ENCODE measurements around the gene ARFGEF2.

DNA sequence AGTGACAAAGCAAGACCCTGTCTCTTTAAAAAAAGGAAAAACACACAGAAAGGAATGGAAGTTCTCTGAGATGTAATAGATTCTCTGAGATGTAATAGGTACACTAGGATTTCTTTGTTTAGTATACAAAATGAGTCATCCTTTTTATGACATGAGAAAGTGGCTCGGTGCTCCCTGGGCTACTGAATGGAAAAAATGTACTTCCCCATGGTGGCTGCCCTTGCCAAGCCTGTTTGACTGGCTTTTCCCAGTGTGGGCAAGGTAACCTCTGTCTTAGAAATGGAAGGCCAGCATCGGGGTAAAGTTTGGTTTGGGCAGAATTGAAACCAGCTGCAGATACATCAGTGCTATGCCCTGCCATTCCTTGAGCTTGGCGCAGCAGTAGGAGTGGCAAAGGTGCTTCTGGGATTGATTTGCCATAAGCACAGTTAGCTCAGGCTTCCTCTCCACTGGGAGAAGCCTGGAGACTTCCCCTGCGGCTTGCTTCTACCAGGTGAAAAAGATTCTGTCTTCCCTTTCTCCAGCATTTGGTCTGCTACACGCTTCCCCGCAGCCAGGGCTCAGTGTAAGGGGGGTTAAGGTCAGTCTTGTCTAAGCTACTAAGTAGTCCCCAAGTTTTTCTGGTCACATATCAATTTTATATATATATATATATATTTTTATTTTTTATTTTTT, 24.5 kb downstream of the ARFGEF2 start:
- TF ChIP-seq, protein P1, sequence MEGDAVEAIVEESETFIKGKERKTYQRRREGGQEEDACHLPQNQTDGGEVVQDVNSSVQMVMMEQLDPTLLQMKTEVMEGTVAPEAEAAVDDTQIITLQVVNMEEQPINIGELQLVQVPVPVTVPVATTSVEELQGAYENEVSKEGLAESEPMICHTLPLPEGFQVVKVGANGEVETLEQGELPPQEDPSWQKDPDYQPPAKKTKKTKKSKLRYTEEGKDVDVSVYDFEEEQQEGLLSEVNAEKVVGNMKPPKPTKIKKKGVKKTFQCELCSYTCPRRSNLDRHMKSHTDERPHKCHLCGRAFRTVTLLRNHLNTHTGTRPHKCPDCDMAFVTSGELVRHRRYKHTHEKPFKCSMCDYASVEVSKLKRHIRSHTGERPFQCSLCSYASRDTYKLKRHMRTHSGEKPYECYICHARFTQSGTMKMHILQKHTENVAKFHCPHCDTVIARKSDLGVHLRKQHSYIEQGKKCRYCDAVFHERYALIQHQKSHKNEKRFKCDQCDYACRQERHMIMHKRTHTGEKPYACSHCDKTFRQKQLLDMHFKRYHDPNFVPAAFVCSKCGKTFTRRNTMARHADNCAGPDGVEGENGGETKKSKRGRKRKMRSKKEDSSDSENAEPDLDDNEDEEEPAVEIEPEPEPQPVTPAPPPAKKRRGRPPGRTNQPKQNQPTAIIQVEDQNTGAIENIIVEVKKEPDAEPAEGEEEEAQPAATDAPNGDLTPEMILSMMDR (IDR thresholded peaks at IDR 0.05), result no peak
- no peak for TF ChIP-seq POLR2A (IDR thresholded peaks at IDR 0.05)
